IMR-90 (cell line): ENCODE measurements around the gene CREB3L1.

ENCODE experiments used
- BHLHE40 ChIP-seq: fragments of 150-350 bp; IDR thresholded peaks from 2 replicates; pipeline ENCODE4 v1.6.1; 2016; ENCODE audit warnings: mild to moderate bottlenecking, low read depth, low read length
- FOS ChIP-seq: fragments of 150-350 bp; IDR thresholded peaks from 2 replicates; pipeline ENCODE4 v1.6.1; 2016; ENCODE audit warnings: low read depth, low read length
- MXI1 ChIP-seq: IDR thresholded peaks from 2 replicates; pipeline ENCODE4 v1.6.1; 2012; ENCODE audit warnings: low read depth, mild to moderate bottlenecking, low read length, moderate library complexity, borderline replicate concordance
- POLR2A ChIP-seq: IDR thresholded peaks from 2 replicates; pipeline ENCODE4 v1.6.1; 2012; ENCODE audit warnings: mild to moderate bottlenecking, low read depth, low read length
- RAD21 ChIP-seq: IDR thresholded peaks from 2 replicates; pipeline ENCODE4 v1.6.1; 2012; ENCODE audit warnings: low read length, improper control_type of control experiment
- RCOR1 ChIP-seq: IDR thresholded peaks from 2 replicates; pipeline ENCODE4 v1.6.1; 2012; ENCODE audit warnings: mild to moderate bottlenecking, low read length, improper control_type of control experiment; ENCODE audit not compliant: insufficient replicate concordance
- RFX5 ChIP-seq: IDR thresholded peaks from 2 replicates; pipeline ENCODE4 v1.8.0; 2012; ENCODE audit warnings: low read depth, mild to moderate bottlenecking, low read length, moderate library complexity
- TF ChIP-seq, protein P1 (sequence below): conservative IDR thresholded peaks from 2 replicates; pipeline ENCODE4 v1.5.1; 2012; ENCODE audit warnings: mild to moderate bottlenecking, low read depth, low read length, improper control_type of control experiment
- TF ChIP-seq, protein P2 (sequence below): fragments of 150-350 bp; IDR thresholded peaks from 2 replicates; pipeline ENCODE4 v1.6.1; 2017; ENCODE audit warnings: mild to moderate bottlenecking, antibody characterized with exemption, low read length, low read depth

- TF ChIP-seq, protein P1, sequence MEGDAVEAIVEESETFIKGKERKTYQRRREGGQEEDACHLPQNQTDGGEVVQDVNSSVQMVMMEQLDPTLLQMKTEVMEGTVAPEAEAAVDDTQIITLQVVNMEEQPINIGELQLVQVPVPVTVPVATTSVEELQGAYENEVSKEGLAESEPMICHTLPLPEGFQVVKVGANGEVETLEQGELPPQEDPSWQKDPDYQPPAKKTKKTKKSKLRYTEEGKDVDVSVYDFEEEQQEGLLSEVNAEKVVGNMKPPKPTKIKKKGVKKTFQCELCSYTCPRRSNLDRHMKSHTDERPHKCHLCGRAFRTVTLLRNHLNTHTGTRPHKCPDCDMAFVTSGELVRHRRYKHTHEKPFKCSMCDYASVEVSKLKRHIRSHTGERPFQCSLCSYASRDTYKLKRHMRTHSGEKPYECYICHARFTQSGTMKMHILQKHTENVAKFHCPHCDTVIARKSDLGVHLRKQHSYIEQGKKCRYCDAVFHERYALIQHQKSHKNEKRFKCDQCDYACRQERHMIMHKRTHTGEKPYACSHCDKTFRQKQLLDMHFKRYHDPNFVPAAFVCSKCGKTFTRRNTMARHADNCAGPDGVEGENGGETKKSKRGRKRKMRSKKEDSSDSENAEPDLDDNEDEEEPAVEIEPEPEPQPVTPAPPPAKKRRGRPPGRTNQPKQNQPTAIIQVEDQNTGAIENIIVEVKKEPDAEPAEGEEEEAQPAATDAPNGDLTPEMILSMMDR: no peak
- TF ChIP-seq, protein P2, sequence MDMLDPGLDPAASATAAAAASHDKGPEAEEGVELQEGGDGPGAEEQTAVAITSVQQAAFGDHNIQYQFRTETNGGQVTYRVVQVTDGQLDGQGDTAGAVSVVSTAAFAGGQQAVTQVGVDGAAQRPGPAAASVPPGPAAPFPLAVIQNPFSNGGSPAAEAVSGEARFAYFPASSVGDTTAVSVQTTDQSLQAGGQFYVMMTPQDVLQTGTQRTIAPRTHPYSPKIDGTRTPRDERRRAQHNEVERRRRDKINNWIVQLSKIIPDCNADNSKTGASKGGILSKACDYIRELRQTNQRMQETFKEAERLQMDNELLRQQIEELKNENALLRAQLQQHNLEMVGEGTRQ: no peak
- TF ChIP-seq RAD21: no peak
- TF ChIP-seq POLR2A: no peak
- no peak for TF ChIP-seq RFX5
- no peak for TF ChIP-seq BHLHE40
- TF ChIP-seq FOS: no peak
- TF ChIP-seq MXI1: no peak
- no peak for TF ChIP-seq RCOR1
Measured at GRCh38 chr11:46302866-46303265, 25.4 kb downstream of the CREB3L1 start.
